Spinal cord (tissue), 10 donors: Measurements from ENCODE around the gene PHTF1. TPM values are rescaled to one million over a fixed set of nuclear protein-coding genes. Genes with fewer than 3 reads are reported as not detected.

Experiments used
- DNase-seq, 6 donors: peaks; one replicate each; pipeline versions ENCODE4 v3.0.0 to v3.0.0-alpha.2; 2013 to 2015; ENCODE audit warnings: low spot score in 6 of 6, low read depth in 4 of 6
- H3K27ac ChIP-seq: one replicate; pipeline ENCODE4 v1.5.1; 2013; ENCODE audit warnings: low read depth, low read length, control low read depth
- H3K27me3 ChIP-seq: one replicate; pipeline ENCODE4 v1.6.1; 2013; ENCODE audit warnings: low read length; ENCODE audit not compliant: control insufficient read depth, insufficient read depth
- H3K36me3 ChIP-seq: one replicate; pipeline ENCODE4 v1.6.1; 2013; ENCODE audit warnings: low read length; ENCODE audit not compliant: control insufficient read depth, insufficient read depth
- H3K4me1 ChIP-seq: one replicate; pipeline ENCODE4 v1.6.1; 2013; ENCODE audit warnings: low read length; ENCODE audit not compliant: control insufficient read depth, insufficient read depth
- H3K4me3 ChIP-seq: one replicate; pipeline ENCODE4 v1.5.1; 2013; ENCODE audit warnings: low read depth, low read length, control low read depth
- H3K9me3 ChIP-seq: one replicate; pipeline ENCODE4 v1.6.1; 2013; ENCODE audit warnings: low read length; ENCODE audit not compliant: control insufficient read depth, insufficient read depth
- WGBS: methylation state at CpG from one replicate; pipeline ENCODE4 v1.1.5; 2013; ENCODE audit warnings: missing lambda C conversion rate; ENCODE audit not compliant: insufficient coverage; 5-methylcytosine and 5-hydroxymethylcytosine counted together
- polyA plus RNA-seq, 2 donors: library from polyadenylated mRNA; unstranded; fragments of 120-200 nt; gene quantifications; one replicate each; pipeline ENCODE4 v1.2.1, GENCODE V29; 2013; ENCODE audit not compliant: insufficient read length in 2 of 2
- total RNA-seq, 2 donors: library from RNA; depleted of rRNA in 1 of 2; stranded (reverse); fragments of 120-200 nt in 1 of 2; fragments of >200 nt in 1 of 2; gene quantifications; one replicate each; pipeline versions ENCODE4 v1.2.3 to v1.2.4, GENCODE V29; 2013 to 2014
- donor health status: healthy.

Gene PHTF1
- total and polyA plus RNA-seq, 4 donors, result 24.8 to 28.5 (median 25.6) TPM

DNA sequence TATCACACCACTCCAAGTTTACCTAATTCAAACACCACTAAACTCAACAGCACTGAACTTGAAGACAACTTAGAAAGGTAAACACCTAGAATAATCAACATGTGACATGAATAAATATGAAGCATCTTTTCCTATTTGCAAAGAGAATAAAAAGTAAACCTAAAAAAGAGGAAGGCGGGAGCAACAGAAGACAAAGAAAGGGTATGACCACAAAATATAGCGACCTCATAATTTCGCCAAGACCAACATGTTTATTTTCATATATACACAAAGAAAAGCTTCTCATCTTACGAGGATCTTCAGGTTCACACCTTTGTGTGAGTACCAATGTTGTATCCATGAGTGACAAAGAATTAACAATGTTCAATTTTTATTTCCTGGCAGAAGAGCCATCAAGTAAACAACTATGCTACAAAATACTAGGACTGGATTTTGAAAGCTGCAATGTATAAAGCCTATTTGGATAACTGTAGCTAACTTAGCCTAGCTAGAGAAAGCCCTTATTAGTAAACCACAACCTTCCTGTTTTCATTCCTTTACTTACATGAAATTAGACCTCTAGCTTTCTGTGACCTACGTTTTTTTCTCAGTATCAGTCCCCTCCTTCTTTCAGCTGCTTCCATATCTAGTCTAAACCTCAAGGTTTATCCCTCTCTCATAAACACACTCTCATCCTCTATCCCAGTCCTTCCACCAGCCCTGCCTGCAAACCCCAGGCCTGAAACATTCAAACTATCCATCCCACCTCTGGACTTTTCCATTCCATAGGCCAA is 21.3 kb upstream of the PHTF1 start:
- no peaks in the 10 kb centered on the region for H3K27me3 ChIP-seq
- peaks cover 5% of the 10 kb centered on the region for H3K36me3 ChIP-seq
- H3K4me3 ChIP-seq, result no peak overlapping the region
- no peaks in the 10 kb centered on the region for H3K9me3 ChIP-seq
- WGBS, result 78% methylated on average over 1 of the region's 5 CpGs
- H3K4me1 ChIP-seq, result no peaks in the 10 kb centered on the region
- no peak for DNase-seq
- H3K27ac ChIP-seq, result no peak overlapping the region

DNA sequence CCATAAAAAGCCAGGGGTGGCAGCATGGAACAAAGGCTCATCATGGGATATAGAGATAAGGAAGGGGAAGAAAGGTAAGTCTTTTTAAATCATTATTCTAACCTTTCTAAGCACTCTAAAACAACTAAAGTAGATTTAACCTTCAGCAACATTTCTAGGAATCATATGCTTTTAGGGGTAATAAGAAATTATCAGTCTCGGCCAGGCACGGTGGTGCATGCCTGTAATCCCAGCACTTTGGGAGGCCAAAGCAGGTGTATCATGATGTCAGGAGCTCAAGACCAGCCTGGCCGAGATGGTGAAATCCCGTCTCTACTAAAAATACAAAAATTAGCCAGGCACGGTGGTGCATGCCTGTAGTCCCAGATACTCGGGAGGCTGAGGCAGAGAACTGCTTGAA is 20.3 kb upstream of the PHTF1 start:
- Histone ChIP-seq H3K4me1 (no peaks in the 10 kb centered on the region), H3K27ac (no peak overlapping the region), H3K27me3 (no peaks in the 10 kb centered on the region), H3K4me3 (no peak overlapping the region), H3K36me3 (peaks cover 12% of the 10 kb centered on the region), H3K9me3 (no peaks in the 10 kb centered on the region)
- 100% methylated on average over 3 of the region's 6 CpGs for WGBS
- no peak for DNase-seq

DNA sequence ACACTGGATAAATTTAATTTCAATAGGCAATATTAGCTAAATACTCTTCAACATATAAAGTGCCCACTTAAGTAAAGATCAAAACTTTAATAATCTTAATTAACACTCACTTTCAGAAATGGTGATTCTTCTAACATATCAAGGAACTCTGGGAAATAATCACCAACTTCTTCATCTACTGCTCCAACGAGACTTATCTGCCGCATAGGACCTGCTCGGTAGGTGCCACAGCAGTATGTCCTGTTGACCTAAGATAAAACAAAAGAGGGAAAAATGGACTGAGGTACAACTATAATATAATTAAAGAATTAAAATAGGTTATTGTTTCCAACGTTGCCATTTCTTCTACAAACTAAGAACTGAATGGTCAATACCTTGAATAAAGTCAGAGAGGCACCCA is 18.3 kb upstream of the PHTF1 start:
- H3K4me1 ChIP-seq, result no peaks in the 10 kb centered on the region
- H3K36me3 ChIP-seq, result peaks cover 15% of the 10 kb centered on the region
- no peak overlapping the region for H3K27ac ChIP-seq
- WGBS, result no CpG with 5 or more reads among the region's 4 CpGs
- no peak for DNase-seq
- H3K4me3 ChIP-seq, result no peak overlapping the region
- no peaks in the 10 kb centered on the region for H3K27me3 ChIP-seq
- no peaks in the 10 kb centered on the region for H3K9me3 ChIP-seq

DNA sequence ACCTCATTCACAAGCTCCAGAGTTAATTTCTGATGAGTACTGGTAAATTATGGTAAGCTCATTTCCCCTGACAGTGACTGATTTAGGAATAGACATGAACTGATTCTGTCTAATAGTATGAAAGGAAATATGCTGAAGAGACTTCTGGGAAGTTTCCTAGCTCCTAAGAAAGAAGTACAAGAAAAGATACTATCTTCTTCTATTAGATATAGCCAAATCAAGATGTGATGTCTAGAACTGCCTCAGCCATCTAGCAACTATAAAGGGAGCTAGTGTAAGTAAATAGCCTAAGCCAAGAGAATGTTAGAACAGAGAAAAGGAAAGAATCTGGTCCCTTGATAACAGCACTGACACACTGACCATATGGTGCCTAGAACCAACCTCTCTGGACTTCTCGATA is 10.7 kb upstream of the PHTF1 start:
- H3K27me3 ChIP-seq, result no peaks in the 10 kb centered on the region
- H3K36me3 ChIP-seq, result peaks cover 6% of the 10 kb centered on the region
- no peak for DNase-seq
- H3K4me1 ChIP-seq, result no peaks in the 10 kb centered on the region
- H3K27ac ChIP-seq, result no peak overlapping the region
- 100% methylated on average over 1 of the region's 1 CpG for WGBS
- no peak overlapping the region for H3K4me3 ChIP-seq
- no peaks in the 10 kb centered on the region for H3K9me3 ChIP-seq

DNA sequence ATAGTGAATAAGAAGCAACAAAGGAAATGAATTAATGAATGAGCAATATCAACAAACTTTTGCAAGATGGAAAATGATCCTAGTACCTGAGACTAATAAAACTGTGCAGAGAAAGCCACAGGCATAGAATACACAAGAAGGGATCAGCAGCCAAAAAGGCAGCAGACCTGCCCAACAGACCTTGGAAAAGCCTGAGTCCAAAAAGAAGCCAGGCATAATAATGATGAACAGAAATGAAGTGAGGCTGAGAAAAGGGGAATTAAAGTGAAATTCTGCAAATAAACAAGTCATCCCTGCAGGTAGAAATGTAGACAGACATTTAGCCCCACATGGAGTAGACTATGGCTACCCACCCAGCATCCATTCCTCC is 10.3 kb upstream of the PHTF1 start:
- no peaks in the 10 kb centered on the region for H3K9me3 ChIP-seq
- H3K4me3 ChIP-seq, result no peak overlapping the region
- H3K27ac ChIP-seq, result no peak overlapping the region
- no peak for DNase-seq
- peaks cover 3% of the 10 kb centered on the region for H3K36me3 ChIP-seq
- no peaks in the 10 kb centered on the region for H3K4me1 ChIP-seq
- no peaks in the 10 kb centered on the region for H3K27me3 ChIP-seq

DNA sequence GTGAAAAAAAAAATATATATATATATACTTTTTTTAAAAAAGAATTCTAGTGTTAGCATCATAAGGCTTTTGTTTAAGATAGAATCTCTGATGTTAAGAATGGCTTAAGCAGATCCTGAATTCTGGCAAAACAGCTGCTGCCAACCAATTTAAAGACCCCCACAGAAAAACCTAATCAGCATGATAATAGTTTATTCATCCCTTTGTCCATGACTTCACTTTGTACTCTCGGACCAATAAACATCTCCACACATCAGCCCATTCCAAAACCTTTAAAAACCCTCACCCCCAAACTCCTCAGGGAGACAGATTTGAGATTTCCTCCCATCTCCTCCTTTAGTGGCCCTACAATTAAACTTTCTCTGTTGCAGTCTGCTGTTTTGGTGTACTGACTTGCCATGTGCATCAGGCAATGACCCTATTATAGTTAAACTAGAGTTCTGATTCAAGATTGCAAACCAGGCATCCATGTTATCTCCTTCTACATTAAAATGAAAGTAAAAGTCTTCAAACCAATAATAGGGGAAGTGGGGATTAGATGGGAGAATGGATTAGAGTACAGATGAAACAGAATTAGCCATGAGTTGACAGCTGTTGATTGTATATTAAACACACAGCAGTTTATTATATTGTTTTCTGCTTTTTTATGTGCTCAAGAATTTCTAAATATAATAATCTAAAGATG is 9.8 kb upstream of the PHTF1 start:
- Histone ChIP-seq H3K4me3 (no peak overlapping the region), H3K27me3 (no peaks in the 10 kb centered on the region), H3K27ac (no peak overlapping the region), H3K4me1 (no peaks in the 10 kb centered on the region), H3K36me3 (no peaks in the 10 kb centered on the region), H3K9me3 (no peaks in the 10 kb centered on the region)
- DNase-seq, result peak in 1 of 6 donors; percentile 17
- WGBS, result 0% methylated on average over 1 of the region's 1 CpG

DNA sequence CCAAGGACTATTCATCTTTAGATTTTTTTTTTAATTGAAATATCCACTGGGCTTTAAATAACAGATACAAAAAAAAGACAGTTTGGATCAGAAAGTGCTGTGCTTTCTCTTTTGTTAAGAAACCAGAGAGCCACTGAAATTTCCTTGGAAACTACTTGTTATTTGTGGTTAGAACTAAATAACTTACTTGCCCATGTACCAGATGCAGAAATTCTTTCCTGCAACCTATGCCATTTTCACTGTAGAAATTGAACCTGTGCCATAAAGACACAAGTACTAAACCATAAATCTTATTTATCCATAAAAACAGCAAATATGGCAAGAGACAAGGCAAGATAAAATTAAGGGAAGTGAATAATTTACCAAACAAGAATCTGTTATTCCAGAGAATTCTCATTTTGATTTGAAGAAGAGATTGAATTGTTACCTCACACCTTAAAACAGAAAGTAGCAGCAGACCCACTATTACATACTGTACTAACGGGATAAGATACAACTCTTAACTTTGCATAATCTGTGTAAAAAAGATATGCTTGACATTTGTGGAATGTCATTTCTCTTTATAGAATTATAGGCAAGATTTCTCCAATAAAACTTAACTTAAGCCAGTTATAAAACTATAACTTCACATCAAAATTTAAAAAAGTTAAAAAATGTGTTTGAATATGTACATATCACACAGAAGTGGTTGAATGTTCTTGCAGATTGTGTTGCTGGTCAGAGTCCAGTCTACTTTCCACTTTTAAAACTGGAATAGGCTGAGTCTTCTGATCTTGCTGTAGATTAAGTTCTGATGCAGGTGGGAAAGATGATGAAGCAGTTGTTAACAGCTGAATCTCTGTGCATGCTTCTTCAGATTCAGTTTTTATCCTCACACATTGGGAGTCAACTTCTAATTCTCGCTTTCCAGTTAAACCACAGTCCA is 6.3 kb upstream of the PHTF1 start:
- peak in 1 of 6 donors; percentile 16 for DNase-seq
- Histone ChIP-seq H3K4me3 (no peak overlapping the region), H3K36me3 (no peaks in the 10 kb centered on the region), H3K9me3 (no peaks in the 10 kb centered on the region), H3K4me1 (peaks cover under 1% of the 10 kb centered on the region), H3K27me3 (no peaks in the 10 kb centered on the region), H3K27ac (no peak overlapping the region)
- no CpG with 5 or more reads among the region's 2 CpGs for WGBS

DNA sequence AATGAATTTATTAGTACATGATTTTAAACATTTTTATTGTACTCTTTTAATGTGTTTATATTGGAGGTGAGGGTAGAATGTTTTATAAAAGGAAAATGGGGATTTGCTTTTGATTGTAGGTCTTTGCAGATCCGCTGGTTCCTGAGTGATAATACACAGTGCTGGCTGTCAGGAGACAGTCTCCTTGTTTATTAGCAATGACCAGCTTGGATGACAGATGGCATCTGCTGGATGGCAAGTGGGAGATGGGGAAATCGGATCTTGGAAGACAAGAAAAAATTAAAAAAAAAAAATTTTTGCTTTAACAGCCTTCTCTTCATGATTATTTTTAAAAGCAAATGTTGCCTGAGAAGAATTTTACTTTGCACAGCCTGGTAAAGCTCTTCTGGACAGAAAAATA is 4.4 kb upstream of the PHTF1 start:
- Histone ChIP-seq H3K27me3 (no peaks in the 10 kb centered on the region), H3K9me3 (no peaks in the 10 kb centered on the region), H3K36me3 (no peaks in the 10 kb centered on the region), H3K4me1 (peaks cover 9% of the 10 kb centered on the region), H3K27ac (no peak overlapping the region), H3K4me3 (no peak overlapping the region)
- peak in 2 of 6 donors; percentile 32 to 78 for DNase-seq
- 75% methylated on average over 1 of the region's 2 CpGs for WGBS

DNA sequence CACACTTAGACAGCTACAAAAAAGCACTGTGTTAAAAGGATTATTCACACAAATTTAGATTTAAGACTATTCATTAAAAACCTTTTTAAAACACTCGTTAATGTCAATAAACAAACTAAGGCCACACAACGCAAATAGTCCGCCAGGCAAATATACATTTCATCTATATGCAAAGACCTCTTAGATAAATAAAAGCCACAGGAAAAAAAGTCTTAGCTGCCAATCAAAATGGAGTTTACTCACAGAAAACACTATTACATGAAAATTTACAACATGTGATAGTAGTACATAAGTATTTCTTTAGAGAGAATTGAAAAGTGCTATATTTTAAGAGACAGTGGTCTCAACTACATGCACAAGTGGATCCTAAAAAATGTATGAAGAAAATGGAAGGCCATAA is 2.7 kb upstream of the PHTF1 start:
- no peaks in the 10 kb centered on the region for H3K27me3 ChIP-seq
- DNase-seq, result no peak
- H3K9me3 ChIP-seq, result no peaks in the 10 kb centered on the region
- peaks cover 9% of the 10 kb centered on the region for H3K4me1 ChIP-seq
- no peaks in the 10 kb centered on the region for H3K36me3 ChIP-seq
- no CpG with 5 or more reads among the region's 3 CpGs for WGBS
- H3K27ac ChIP-seq, result no peak overlapping the region
- H3K4me3 ChIP-seq, result no peak overlapping the region
